Heart right ventricle (tissue), 16 donors: ENCODE data around the gene ATP4A. TPM values are rescaled to one million over a fixed set of nuclear protein-coding genes. Genes with fewer than 3 reads are reported as not detected.

Experiments
- ATAC-seq, 8 donors: fragments of 200-7000 bp; cut with Tn5 transposase; one replicate each; pipeline ENCODE4 v1.9.1; 2020; ENCODE audit warnings: mild to moderate bottlenecking in 8 of 8, moderate library complexity in 8 of 8, moderate number of reproducible peaks in 1 of 8
- DNase-seq, 2 donors: peaks; one replicate each; pipeline ENCODE4 v3.0.0-alpha.2; 2020
- H3K27ac ChIP-seq, 10 donors: fragments of 200-600 bp; sonication (generic) in 2 of 10; one replicate each; pipeline versions ENCODE4 v1.5.0 to v1.8.0; 2020 to 2022; ENCODE audit warnings: mild to moderate bottlenecking in 3 of 10
- H3K27me3 ChIP-seq, 7 donors: fragments of 200-600 bp; one replicate each; pipeline ENCODE4 v1.8.0; 2021 to 2022; ENCODE audit warnings: mild to moderate bottlenecking in 2 of 7
- H3K36me3 ChIP-seq, 9 donors: fragments of 200-600 bp; sonication (generic) in 1 of 9; one replicate each; pipeline versions ENCODE4 v1.5.0 to v1.8.0; 2020 to 2022; ENCODE audit warnings: mild to moderate bottlenecking in 2 of 9
- H3K4me1 ChIP-seq, 9 donors: fragments of 200-600 bp; sonication (generic) in 1 of 9; one replicate each; pipeline versions ENCODE4 v1.5.0 to v1.8.0; 2020 to 2022; ENCODE audit warnings: mild to moderate bottlenecking in 4 of 9
- H3K4me3 ChIP-seq, 10 donors: fragments of 200-600 bp; sonication (generic) in 2 of 10; one replicate each; pipeline versions ENCODE4 v1.5.0 to v1.8.0; 2020 to 2022; ENCODE audit warnings: mild to moderate bottlenecking in 7 of 10, moderate library complexity in 2 of 10
- H3K9me3 ChIP-seq, 11 donors: fragments of 200-600 bp in 10 of 11; sonication (generic) in 2 of 11; one replicate each; pipeline versions ENCODE4 v1.5.0 to v1.8.0; 2013 to 2022; ENCODE audit warnings: mild to moderate bottlenecking in 2 of 11, control low read depth in 1 of 11, moderate library complexity in 1 of 11
- WGBS, 2 donors: extraction: QIAGEN DNeasy Blood & Tissue Kit; methylation state at CpG; one replicate each; pipeline ENCODE4 v1.1.7; 2013; ENCODE audit warnings: inconsistent platforms in 1 of 2; 5-methylcytosine and 5-hydroxymethylcytosine counted together
- intact Hi-C, 10 donors: fragments of 100-400 bp; cut with DNase I; formaldehyde crosslinking; loops; one replicate each; pipeline versions ENCODE4 v1.11.1 to v1.14.2; 2022
- polyA plus RNA-seq, 2 donors: library from polyadenylated mRNA; stranded (reverse); fragments of 200-250 nt; gene quantifications; one replicate each; pipeline ENCODE4 v1.2.3, GENCODE V29; 2013
- total RNA-seq, 10 donors: library from RNA; stranded (reverse); fragmentation: NEBNext Ultra II Directional in 3 of 10; extraction: Animal tissue kit (Norgen Biotek cat#: 25700) in 3 of 10; gene quantifications; one replicate each; pipeline versions ENCODE4 v1.2.1 to v1.2.4, GENCODE V29; 2021 to 2023
- TF ChIP-seq, protein P1 (sequence below), 9 donors: fragments of 200-600 bp; sonication (generic) in 2 of 9; IDR thresholded peaks; one replicate each; pipeline versions ENCODE4 v1.5.0 to v1.8.0; 2021 to 2022; ENCODE audit warnings: antibody characterized with exemption in 9 of 9, mild to moderate bottlenecking in 5 of 9, moderate library complexity in 1 of 9
- donor health status: Arrhythmogenic right ventricular cardiomyopathy.
- donor health status: ischemic (EF 13 %, LVEDD 7.1; RV severe dilation, severe dysfunction).
- donor health status: healthy with polysubstance abuse.
- donor health status: DM: no; HTN: yes; CAD: no.
- donor health status: DM: no; HTN: no; CAD: no.
- donor health status: ischemic (EF 25% LVEDD 6.9; RV normal size, moderate dysfunction).
- donor health status: ischemic (EF 25% LVEDD 5.7; RV mildly dilated, moderate dysfunction).
- donor health status: healthy.
- donor health status: DM: yes; HTN: yes; CAD: no.
- donor health status: Ischemic cardiomyopathy.
- donor health status: ischemic (EF 35%, LVEDD 5.7; RV mildly dilated, moderate dysfunction).
- donor health status: nonischemic (EF 11% LVEDD 7.7; RV severe dilation, severe dysfunction).
- donor health status: DM: yes; HTN: yes; CAD: no.
- donor health status: PGD.
- donor health status: ischemic (EF 29% LVEDD 5.4; RV normal size, mild dysfunction).
- donor health status: nonischemic (EF 23%, LVEDD 6.1; RV moderate dilation, normal function).

The ATP4A gene
- total and polyA plus RNA-seq, 12 donors, result not detected

DNA sequence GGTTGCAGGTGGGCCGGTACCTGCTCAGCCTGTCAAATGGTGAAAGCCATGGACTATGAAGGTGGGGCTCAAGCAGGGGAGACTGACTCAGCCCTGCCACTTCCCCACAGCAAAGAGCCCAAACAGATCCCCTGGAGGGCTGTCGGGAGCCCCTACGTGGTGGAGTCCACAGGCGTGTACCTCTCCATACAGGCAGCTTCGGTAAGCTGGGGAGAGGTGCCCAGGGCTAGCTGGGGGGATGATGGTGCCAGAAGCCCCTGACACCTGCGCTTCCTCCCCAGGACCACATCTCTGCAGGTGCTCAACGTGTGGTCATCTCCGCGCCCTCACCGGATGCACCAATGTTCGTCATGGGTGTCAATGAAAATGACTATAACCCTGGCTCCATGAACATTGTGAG, 21.2 kb downstream of the ATP4A start:
- DNase-seq (no peak), ATAC-seq (no peak)
- Histone ChIP-seq H3K4me3 (no peak overlapping the region), H3K36me3 (peaks cover 0 to 10% (median 0%) of the 10 kb centered on the region in 9 donors), H3K27me3 (no peaks in the 10 kb centered on the region), H3K27ac (no peak overlapping the region), H3K9me3 (no peaks in the 10 kb centered on the region), H3K4me1 (peaks cover 0 to 24% (median 21%) of the 10 kb centered on the region in 9 donors)
- WGBS, 2 donors, result 94% methylated on average over 11 of the region's 11 CpGs
- TF ChIP-seq, protein P1, sequence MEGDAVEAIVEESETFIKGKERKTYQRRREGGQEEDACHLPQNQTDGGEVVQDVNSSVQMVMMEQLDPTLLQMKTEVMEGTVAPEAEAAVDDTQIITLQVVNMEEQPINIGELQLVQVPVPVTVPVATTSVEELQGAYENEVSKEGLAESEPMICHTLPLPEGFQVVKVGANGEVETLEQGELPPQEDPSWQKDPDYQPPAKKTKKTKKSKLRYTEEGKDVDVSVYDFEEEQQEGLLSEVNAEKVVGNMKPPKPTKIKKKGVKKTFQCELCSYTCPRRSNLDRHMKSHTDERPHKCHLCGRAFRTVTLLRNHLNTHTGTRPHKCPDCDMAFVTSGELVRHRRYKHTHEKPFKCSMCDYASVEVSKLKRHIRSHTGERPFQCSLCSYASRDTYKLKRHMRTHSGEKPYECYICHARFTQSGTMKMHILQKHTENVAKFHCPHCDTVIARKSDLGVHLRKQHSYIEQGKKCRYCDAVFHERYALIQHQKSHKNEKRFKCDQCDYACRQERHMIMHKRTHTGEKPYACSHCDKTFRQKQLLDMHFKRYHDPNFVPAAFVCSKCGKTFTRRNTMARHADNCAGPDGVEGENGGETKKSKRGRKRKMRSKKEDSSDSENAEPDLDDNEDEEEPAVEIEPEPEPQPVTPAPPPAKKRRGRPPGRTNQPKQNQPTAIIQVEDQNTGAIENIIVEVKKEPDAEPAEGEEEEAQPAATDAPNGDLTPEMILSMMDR (IDR thresholded peaks at IDR 0.05), result no peak
- intact Hi-C loops, result loop anchor here in 5 of 10 donors (10.0 kb wide), 3 partner anchors 103 to 393 kb away; partner anchors contain the start of genes KMT2B (in 3 of the 5), COX6B1 (in 1 of the 5), ETV2 (in 1 of the 5) and LRFN3 (in 1 of the 5)

DNA sequence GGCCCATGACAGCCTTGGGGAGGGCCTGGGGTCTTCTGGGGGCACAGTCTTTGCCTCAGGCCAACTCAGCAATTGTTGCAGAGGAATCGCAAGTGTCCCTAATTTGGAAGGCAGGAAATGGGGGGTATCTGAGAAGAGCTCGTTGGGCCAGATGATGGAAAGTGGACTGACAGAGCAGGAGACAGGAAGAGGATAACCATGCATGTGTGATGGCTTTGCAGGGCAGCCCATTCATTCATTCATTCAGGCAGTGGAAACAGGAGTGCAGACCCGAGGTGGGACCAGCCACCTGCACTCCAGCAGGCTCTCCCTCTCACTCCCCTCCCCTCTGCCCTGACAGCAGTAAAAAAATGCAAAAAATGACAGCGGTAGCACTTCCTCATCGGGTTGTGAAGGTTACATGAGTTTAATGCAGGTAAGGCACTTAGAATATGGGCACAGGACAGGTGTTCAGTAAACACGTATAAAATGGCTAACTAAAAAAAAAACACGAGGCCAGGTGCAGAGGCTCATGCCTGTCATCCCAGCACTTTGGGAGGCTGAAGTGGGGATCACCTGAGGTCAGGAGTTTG, 23.0 kb downstream of the ATP4A start:
- 83% methylated on average over 7 of the region's 7 CpGs for WGBS, 2 donors
- intact Hi-C loops, result loop anchor here in 5 of 10 donors (10.0 kb wide), 3 partner anchors 104 to 394 kb away; partner anchors contain the start of genes KMT2B (in 3 of the 5), COX6B1 (in 1 of the 5), ETV2 (in 1 of the 5) and LRFN3 (in 1 of the 5)

DNA sequence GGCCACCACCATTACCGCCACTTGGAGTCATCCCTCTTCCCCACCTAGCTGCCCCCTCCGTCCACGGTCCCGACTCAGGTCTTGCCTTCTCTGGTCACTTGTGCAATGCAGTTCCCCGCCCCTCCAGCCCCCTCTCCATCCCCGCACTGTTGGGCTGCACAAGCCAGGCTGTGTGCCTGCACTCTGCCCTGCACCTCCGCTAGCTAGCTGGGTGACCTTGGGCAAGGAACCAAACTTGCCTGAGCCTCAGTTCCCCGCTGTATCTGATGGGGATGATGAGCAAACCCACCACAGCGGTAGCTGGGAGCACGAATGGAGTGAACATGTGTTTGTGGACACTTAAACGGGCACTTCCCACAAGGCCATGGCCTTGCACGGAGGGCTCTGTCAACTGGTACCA, 23.6 kb downstream of the ATP4A start:
- intact Hi-C loops, result loop anchor here in 5 of 10 donors (10.0 kb wide), 3 partner anchors 105 to 395 kb away; partner anchors contain the start of genes KMT2B (in 3 of the 5), COX6B1 (in 1 of the 5), ETV2 (in 1 of the 5) and LRFN3 (in 1 of the 5)
- H3K36me3 ChIP-seq, result peaks cover 0 to 8% (median 0%) of the 10 kb centered on the region in 9 donors
- H3K4me1 ChIP-seq, result peaks cover 0 to 8% (median 6%) of the 10 kb centered on the region in 9 donors
- peaks cover 0 to 5% (median 0%) of the 10 kb centered on the region in 7 donors for H3K27me3 ChIP-seq
- DNase-seq (no peak), ATAC-seq (no peak)
- no peaks in the 10 kb centered on the region for H3K9me3 ChIP-seq
- H3K4me3 ChIP-seq, result no peak overlapping the region
- WGBS, 2 donors, result 93 to 96% methylated on average over 12 of the region's 12 CpGs
- TF ChIP-seq, protein P1 (IDR thresholded peaks at IDR 0.05), result no peak
- H3K27ac ChIP-seq, result no peak overlapping the region

More for the DNA sequence above, 23.0 kb downstream of the ATP4A start:
- TF ChIP-seq, protein P1 (IDR thresholded peaks at IDR 0.05), result no peak
- Histone ChIP-seq H3K4me1 (peaks cover 0 to 9% (median 8%) of the 10 kb centered on the region in 9 donors), H3K36me3 (peaks cover 0 to 8% (median 0%) of the 10 kb centered on the region in 9 donors), H3K27ac (no peak overlapping the region), H3K27me3 (peaks cover 0 to 3% (median 0%) of the 10 kb centered on the region in 7 donors), H3K9me3 (no peaks in the 10 kb centered on the region), H3K4me3 (no peak overlapping the region)
- DNase-seq (no peak), ATAC-seq (no peak)

DNA sequence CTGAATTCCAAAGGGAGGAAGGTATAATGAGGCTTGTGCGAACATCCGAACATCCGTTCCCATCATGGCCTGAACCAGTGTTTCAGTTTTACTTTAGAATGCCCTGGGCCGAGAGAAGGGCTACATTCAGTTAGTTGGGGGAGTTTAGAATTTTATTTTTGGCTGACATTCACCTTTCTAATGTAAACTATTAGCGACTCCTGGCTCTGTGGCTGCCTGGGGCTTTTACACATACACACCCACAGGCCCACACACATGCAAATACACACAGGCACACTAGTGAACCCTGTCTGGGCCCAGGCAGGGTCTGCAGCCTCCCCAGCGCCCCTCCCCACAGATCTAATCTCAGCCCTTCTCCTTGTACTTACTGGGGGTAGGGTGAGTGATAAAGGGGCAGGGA, 24.1 kb downstream of the ATP4A start:
- Histone ChIP-seq H3K36me3 (peaks cover 0 to 8% (median 0%) of the 10 kb centered on the region in 9 donors), H3K4me1 (peaks cover 0 to 4% (median 1%) of the 10 kb centered on the region in 9 donors), H3K9me3 (no peaks in the 10 kb centered on the region), H3K4me3 (no peak overlapping the region), H3K27ac (no peak overlapping the region), H3K27me3 (peaks cover 0 to 10% (median 4%) of the 10 kb centered on the region in 7 donors)
- TF ChIP-seq, protein P1 (IDR thresholded peaks at IDR 0.05), result no peak
- DNase-seq, result no peak
- WGBS, 2 donors, result 84 to 86% methylated on average over 6 of the region's 6 CpGs
- intact Hi-C loops, result no loop called here
- no peak for ATAC-seq
